OCI-LY3 (cell line): ENCODE data around the gene FOXJ3.

Experiments
- CTCF ChIP-seq: fragments of 200-600, 300-600 bp; sonication (generic); IDR thresholded peaks from 2 replicates; pipeline ENCODE4 v1.5.1; 2014; ENCODE audit warnings: antibody characterized with exemption, low read length, low read depth
- EZH2phosphoT487 ChIP-seq: fragments of 200-600 bp; shearing (Covaris generic); IDR thresholded peaks from 2 replicates; pipeline ENCODE4 v1.6.1; 2018; ENCODE audit warnings: antibody characterized with exemption, mixed run types, low read depth

GRCh38 chr1:42210421-42211133, 124.5 kb downstream of the FOXJ3 start:
- no peak for TF ChIP-seq CTCF
- TF ChIP-seq EZH2phosphoT487: no peak
